Measurements from ENCODE around the gene RBMS3. TPM values are rescaled to one million over a fixed set of nuclear protein-coding genes. Genes with fewer than 3 reads are reported as not detected.

The RBMS3 gene
- total and polyA plus RNA-seq, 2 experiments from 2014 or later, result 3.2 to 7.4 TPM

DNA sequence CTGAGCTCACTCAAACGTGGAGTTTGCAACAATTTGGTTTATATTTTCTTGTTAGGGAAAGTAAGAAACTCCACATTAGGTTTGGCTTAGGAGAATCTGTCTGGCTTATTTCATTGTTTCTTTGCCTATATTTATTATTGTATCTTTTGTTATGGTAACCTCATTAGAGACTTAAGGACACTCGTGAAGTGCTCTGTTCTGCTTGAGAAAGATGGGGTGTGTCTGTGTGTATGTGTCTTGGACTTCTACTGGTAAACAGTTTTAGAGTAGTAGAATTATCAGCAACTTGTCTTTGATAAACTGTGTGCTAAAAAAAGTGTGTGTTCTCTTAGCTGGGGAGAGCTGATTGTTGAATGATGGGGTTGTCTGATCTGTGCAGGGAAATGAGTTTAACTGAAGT lies 306.5 kb downstream of the RBMS3 start:
- no peaks in the 10 kb centered on the region for H3K9me3 Mint-ChIP-seq
- TF ChIP-seq STAT1 (IDR thresholded peaks at IDR 0.05; ENCODE audit: unreplicated experiment) (no peak), EZH2phosphoT487 (IDR thresholded peaks at IDR 0.05; ENCODE audit: unreplicated experiment) (no peak), ZNF114 (CRISPR knock-in tag; IDR thresholded peaks at IDR 0.05) (no peak), POLR2AphosphoS5 (IDR thresholded peaks at IDR 0.05; ENCODE audit: low read depth) (no peak)
- TF ChIP-seq, protein P1, sequence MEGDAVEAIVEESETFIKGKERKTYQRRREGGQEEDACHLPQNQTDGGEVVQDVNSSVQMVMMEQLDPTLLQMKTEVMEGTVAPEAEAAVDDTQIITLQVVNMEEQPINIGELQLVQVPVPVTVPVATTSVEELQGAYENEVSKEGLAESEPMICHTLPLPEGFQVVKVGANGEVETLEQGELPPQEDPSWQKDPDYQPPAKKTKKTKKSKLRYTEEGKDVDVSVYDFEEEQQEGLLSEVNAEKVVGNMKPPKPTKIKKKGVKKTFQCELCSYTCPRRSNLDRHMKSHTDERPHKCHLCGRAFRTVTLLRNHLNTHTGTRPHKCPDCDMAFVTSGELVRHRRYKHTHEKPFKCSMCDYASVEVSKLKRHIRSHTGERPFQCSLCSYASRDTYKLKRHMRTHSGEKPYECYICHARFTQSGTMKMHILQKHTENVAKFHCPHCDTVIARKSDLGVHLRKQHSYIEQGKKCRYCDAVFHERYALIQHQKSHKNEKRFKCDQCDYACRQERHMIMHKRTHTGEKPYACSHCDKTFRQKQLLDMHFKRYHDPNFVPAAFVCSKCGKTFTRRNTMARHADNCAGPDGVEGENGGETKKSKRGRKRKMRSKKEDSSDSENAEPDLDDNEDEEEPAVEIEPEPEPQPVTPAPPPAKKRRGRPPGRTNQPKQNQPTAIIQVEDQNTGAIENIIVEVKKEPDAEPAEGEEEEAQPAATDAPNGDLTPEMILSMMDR (conservative IDR thresholded peaks at IDR 0.05; ENCODE audit: low read depth in 2 of 2), result no peak
- H2AFZ ChIP-seq, result no peak overlapping the region
- H3K27me3 Mint-ChIP-seq (ENCODE audit: insufficient read depth, low read depth, poor library complexity), result no peaks in the 10 kb centered on the region
- no peaks in the 10 kb centered on the region for H3K4me1 Mint-ChIP-seq
- H3K4me3 Mint-ChIP-seq, result no peak overlapping the region
- no peaks in the 10 kb centered on the region for H3K79me2 ChIP-seq (replicated peaks; ENCODE audit: insufficient read depth)
- no peaks in the 10 kb centered on the region for H3K36me3 Mint-ChIP-seq (ENCODE audit: low read depth)
- DNase-seq (ENCODE audit: low spot score) (no peak), ATAC-seq (no peak)
- H3K9me2 ChIP-seq (ENCODE audit: insufficient read depth), result 0 out of 2 replicates have a peak, but pooled peaks cover 2% of the 10 kb centered on the region
- H3K36me3 ChIP-seq (ENCODE audit: insufficient read depth), result no peaks in the 10 kb centered on the region
- H3K4me3 ChIP-seq, result no peak overlapping the region
- no peak overlapping the region for H3K4me2 ChIP-seq
- H3K4me1 ChIP-seq (ENCODE audit: insufficient read depth), result no peaks in the 10 kb centered on the region
- H3F3A ChIP-seq (replicated peaks; ENCODE audit: low read depth), result no peaks in the 10 kb centered on the region
- no peaks in the 10 kb centered on the region for H4K20me1 ChIP-seq (replicated peaks; ENCODE audit: insufficient read depth)
- no peak overlapping the region for H3K27ac Mint-ChIP-seq
- H3K27ac ChIP-seq (ENCODE audit: low read depth), result no peak overlapping the region
- H3K27me3 ChIP-seq (ENCODE audit: insufficient read depth), result no peaks in the 10 kb centered on the region

DNA sequence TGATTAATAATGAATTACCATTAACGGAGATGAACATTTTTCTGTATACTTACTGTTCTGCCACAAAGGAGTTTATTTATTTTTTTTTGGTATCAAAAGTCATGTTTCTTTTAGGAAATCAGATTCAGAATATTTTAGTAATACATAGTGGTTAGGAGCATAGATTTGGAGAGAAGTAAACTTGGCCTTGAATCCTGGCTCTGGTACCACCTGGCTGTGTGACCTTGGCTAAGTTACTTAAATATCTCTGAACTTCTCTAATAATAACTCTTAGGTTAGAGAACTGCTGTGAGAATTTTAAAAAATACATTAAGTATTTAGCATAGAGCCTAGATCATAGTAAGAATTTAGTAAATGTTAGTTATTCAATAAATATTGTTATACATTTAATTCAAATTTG lies 309.1 kb downstream of the RBMS3 start:
- Histone ChIP-seq H4K20me1 (replicated peaks; ENCODE audit: insufficient read depth) (no peaks in the 10 kb centered on the region), H3K36me3 (ENCODE audit: insufficient read depth) (no peaks in the 10 kb centered on the region), H2AFZ (no peak overlapping the region), H3F3A (replicated peaks; ENCODE audit: low read depth) (no peaks in the 10 kb centered on the region), H3K27ac (ENCODE audit: low read depth) (no peak overlapping the region), H3K4me1 (ENCODE audit: insufficient read depth) (no peaks in the 10 kb centered on the region), H3K9me2 (ENCODE audit: insufficient read depth) (0 out of 2 replicates have a peak, but pooled peaks cover 2% of the 10 kb centered on the region), H3K4me2 (no peak overlapping the region), H3K4me3 (no peak overlapping the region), H3K27me3 (ENCODE audit: insufficient read depth) (no peaks in the 10 kb centered on the region), H3K79me2 (replicated peaks; ENCODE audit: insufficient read depth) (no peaks in the 10 kb centered on the region)
- no peak overlapping the region for H3K27ac Mint-ChIP-seq
- H3K4me1 Mint-ChIP-seq, result no peaks in the 10 kb centered on the region
- no peak overlapping the region for H3K4me3 Mint-ChIP-seq
- DNase-seq (ENCODE audit: low spot score) (no peak), ATAC-seq (no peak)
- no peaks in the 10 kb centered on the region for H3K27me3 Mint-ChIP-seq (ENCODE audit: insufficient read depth, low read depth, poor library complexity)
- no peaks in the 10 kb centered on the region for H3K9me3 Mint-ChIP-seq
- H3K36me3 Mint-ChIP-seq (ENCODE audit: low read depth), result no peaks in the 10 kb centered on the region
- TF ChIP-seq, protein P2, sequence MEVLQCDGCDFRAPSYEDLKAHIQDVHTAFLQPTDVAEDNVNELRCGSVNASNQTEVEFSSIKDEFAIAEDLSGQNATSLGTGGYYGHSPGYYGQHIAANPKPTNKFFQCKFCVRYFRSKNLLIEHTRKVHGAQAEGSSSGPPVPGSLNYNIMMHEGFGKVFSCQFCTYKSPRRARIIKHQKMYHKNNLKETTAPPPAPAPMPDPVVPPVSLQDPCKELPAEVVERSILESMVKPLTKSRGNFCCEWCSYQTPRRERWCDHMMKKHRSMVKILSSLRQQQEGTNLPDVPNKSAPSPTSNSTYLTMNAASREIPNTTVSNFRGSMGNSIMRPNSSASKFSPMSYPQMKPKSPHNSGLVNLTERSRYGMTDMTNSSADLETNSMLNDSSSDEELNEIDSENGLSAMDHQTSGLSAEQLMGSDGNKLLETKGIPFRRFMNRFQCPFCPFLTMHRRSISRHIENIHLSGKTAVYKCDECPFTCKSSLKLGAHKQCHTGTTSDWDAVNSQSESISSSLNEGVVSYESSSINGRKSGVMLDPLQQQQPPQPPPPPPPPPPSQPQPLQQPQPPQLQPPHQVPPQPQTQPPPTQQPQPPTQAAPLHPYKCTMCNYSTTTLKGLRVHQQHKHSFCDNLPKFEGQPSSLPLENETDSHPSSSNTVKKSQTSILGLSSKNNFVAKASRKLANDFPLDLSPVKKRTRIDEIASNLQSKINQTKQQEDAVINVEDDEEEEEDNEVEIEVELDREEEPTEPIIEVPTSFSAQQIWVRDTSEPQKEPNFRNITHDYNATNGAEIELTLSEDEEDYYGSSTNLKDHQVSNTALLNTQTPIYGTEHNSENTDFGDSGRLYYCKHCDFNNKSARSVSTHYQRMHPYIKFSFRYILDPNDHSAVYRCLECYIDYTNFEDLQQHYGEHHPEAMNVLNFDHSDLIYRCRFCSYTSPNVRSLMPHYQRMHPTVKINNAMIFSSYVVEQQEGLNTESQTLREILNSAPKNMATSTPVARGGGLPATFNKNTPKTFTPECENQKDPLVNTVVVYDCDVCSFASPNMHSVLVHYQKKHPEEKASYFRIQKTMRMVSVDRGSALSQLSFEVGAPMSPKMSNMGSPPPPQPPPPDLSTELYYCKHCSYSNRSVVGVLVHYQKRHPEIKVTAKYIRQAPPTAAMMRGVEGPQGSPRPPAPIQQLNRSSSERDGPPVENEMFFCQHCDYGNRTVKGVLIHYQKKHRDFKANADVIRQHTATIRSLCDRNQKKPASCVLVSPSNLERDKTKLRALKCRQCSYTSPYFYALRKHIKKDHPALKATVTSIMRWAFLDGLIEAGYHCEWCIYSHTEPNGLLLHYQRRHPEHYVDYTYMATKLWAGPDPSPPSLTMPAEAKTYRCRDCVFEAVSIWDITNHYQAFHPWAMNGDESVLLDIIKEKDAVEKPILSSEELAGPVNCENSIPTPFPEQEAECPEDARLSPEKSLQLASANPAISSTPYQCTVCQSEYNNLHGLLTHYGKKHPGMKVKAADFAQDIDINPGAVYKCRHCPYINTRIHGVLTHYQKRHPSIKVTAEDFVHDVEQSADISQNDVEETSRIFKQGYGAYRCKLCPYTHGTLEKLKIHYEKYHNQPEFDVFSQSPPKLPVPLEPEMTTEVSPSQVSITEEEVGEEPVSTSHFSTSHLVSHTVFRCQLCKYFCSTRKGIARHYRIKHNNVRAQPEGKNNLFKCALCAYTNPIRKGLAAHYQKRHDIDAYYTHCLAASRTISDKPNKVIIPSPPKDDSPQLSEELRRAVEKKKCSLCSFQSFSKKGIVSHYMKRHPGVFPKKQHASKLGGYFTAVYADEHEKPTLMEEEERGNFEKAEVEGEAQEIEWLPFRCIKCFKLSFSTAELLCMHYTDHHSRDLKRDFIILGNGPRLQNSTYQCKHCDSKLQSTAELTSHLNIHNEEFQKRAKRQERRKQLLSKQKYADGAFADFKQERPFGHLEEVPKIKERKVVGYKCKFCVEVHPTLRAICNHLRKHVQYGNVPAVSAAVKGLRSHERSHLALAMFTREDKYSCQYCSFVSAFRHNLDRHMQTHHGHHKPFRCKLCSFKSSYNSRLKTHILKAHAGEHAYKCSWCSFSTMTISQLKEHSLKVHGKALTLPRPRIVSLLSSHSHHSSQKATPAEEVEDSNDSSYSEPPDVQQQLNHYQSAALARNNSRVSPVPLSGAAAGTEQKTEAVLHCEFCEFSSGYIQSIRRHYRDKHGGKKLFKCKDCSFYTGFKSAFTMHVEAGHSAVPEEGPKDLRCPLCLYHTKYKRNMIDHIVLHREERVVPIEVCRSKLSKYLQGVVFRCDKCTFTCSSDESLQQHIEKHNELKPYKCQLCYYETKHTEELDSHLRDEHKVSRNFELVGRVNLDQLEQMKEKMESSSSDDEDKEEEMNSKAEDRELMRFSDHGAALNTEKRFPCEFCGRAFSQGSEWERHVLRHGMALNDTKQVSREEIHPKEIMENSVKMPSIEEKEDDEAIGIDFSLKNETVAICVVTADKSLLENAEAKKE (CRISPR knock-in tag; IDR thresholded peaks at IDR 0.05), result no peak
- no peak for TF ChIP-seq ZNF114 (CRISPR knock-in tag; IDR thresholded peaks at IDR 0.05)
- no peak for TF ChIP-seq EZH2 (IDR thresholded peaks at IDR 0.05; ENCODE audit: low read depth, unreplicated experiment)
- TF ChIP-seq JUNB (IDR thresholded peaks at IDR 0.05; ENCODE audit: unreplicated experiment), result no peak
